Measurements from ENCODE around the gene TMEM107. TPM values are rescaled to one million over a fixed set of nuclear protein-coding genes. Genes with fewer than 3 reads are reported as not detected.

Gene TMEM107
- total RNA-seq, 4 donors from 2014 or later = 0.77 to 42.6 (median 25.1) TPM

DNA sequence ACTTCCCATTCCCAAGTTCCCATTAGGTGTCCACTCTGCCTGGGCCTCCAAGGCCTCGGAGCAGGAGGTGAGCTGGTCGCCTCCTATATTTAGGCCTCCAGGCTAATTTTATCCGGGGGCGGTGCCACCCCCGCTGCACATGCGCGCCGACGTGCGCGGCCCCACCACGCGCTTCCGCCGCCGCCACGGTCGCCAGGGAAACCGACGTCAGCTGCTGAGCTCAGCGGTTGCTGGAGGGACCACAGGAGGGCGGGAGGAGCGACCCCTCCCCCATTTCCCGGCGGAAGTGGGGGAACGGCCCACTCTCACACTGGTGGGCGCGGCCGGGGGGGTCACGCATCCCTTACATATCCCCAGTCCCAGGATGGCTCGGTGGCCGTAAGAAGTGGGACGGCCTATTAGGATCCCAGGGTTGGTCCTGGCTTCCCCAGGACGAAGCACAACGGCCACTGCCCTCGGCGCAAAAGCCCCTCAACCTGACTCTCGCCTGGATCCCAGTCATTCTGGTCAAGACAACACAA is 25.0 kb downstream of the TMEM107 start:
- Histone ChIP-seq H3K4me1 (peaks cover 7 to 21% of the 10 kb centered on the region in 2 donors), H3K36me3 (no peaks in the 10 kb centered on the region), H3K27ac (peak overlapping the region; percentile 100), H3K27me3 (no peaks in the 10 kb centered on the region), H3K4me3 (peak overlapping the region; percentile 72 to 74), H3K9me3 (no peaks in the 10 kb centered on the region)
- intact Hi-C loops (cut with DNase I; ENCODE audit: low total_unique reads) = no loop called here
- peak; percentile 69 to 78 for TF ChIP-seq POLR2A (IDR thresholded peaks at IDR 0.05)
- TF ChIP-seq, protein P1, sequence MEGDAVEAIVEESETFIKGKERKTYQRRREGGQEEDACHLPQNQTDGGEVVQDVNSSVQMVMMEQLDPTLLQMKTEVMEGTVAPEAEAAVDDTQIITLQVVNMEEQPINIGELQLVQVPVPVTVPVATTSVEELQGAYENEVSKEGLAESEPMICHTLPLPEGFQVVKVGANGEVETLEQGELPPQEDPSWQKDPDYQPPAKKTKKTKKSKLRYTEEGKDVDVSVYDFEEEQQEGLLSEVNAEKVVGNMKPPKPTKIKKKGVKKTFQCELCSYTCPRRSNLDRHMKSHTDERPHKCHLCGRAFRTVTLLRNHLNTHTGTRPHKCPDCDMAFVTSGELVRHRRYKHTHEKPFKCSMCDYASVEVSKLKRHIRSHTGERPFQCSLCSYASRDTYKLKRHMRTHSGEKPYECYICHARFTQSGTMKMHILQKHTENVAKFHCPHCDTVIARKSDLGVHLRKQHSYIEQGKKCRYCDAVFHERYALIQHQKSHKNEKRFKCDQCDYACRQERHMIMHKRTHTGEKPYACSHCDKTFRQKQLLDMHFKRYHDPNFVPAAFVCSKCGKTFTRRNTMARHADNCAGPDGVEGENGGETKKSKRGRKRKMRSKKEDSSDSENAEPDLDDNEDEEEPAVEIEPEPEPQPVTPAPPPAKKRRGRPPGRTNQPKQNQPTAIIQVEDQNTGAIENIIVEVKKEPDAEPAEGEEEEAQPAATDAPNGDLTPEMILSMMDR (IDR thresholded peaks at IDR 0.05) = peak in 2 of 4 experiments; percentile 5 to 36
- peak; percentile 91 to 94 for DNase-seq

DNA sequence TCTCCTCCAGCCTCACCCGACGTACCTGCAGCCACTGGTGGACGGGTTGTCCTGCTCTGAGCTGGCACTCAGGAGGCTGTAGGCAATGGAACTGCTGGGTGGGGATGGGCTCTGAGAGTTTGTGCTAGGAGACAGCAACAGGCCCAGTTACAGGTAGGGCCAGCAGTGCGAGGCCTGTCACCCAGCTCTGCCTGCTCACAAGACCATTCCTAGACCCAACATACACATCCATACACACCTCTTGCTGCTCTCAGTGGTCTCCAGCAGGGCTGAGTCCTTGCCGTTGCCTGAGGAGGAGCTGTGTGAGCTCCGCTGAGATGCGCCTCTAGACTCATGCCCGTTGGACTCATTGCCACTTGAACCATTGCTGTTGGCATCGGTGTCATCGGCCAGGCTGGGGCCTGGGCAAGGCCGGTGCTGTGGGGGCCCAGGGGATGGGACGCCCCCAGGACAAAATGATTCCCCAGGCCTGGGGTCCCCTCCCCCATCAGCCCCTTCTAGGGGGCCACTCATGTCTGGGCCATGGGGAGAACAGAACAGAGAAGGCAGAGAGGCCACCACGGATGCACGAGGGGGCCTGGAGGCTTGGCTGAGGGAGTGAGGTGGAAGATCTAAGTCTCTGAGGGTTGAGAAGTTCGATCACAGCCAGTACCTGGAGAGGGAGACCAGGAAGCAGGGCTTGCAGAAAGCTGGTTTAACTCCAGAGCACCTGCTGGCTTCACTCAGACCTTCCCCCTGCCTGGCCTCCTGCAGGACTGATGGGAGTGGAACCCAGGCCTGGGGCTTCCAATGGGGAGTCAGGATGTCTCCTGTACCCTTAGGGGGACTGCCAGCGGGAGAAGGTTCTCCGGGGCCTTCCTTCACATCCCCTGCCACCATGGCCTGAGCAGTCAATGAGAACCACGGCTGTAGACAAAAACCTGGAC is 25.7 kb downstream of the TMEM107 start:
- peak in 1 of 2 donors; percentile 34 for DNase-seq
- Histone ChIP-seq H3K9me3 (no peaks in the 10 kb centered on the region), H3K27me3 (no peaks in the 10 kb centered on the region), H3K27ac (peak overlapping the region; percentile 100), H3K36me3 (no peaks in the 10 kb centered on the region), H3K4me1 (peaks cover 7 to 21% of the 10 kb centered on the region in 2 donors), H3K4me3 (peak overlapping the region; percentile 72 to 74)
- intact Hi-C loops (cut with DNase I; ENCODE audit: low total_unique reads) = no loop called here
- TF ChIP-seq, protein P1 (IDR thresholded peaks at IDR 0.05) = no peak
- TF ChIP-seq POLR2A (IDR thresholded peaks at IDR 0.05) = no peak

DNA sequence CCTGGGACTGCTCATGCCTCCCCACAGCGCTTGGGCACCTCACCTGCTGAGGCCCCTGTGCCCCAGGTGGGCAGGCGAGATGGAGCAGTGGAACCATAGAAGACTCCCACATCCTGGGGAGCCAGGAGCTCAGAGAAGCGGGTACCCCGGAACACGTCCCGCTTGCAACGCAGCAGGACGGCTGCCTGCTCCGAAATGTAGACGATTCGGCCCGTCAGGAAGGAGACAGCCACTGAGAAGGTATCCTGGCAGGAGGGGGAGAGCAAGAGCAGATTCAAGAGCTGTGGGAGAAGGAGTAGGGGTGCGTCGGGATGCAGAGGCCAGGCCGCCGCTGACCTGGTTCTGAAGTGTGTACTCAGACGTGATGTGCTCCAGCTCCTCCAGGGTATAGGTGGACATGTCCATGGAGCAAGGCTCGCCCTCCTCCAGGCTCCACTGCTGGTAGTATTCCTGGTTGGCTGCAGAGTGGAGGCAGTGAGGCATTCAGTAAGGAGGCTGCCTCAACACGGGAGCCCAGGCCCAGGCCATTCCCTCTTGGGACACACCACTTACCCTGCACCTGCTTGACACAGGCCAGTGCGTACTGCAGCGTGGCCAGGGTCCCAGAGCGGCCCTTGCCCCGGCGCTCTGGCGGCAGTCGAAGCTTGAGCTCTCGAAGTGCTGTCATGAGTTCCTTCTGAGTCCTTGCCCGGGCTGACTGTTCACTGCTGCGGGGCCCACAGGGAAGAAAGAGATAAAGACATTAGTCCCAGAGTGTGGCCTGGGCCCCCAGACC is 26.6 kb downstream of the TMEM107 start:
- DNase-seq = peak in 1 of 2 donors; percentile 27
- H3K36me3 ChIP-seq = no peaks in the 10 kb centered on the region

DNA sequence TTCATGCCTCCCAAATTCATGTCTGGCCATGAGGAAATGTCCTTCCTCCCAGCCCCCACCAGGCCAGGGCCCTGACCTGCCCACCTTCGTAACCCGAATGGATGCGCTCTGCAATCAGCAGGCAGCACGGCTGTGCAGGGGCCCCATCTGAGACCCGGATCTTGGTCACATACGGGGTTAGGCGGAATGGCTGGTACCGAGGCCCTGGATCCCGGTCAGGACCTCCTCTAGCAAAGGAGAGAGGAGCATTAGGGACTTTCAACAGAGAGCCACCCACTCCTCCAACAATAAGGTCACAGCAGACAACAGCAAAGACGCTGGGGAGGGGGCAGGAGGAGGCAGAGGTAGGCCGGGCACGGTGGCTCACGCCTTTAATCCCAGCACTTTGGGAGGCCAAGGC is 27.6 kb downstream of the TMEM107 start:
- DNase-seq = no peak
- H3K27me3 ChIP-seq = no peaks in the 10 kb centered on the region
- H3K4me1 ChIP-seq = peaks cover 7 to 21% of the 10 kb centered on the region in 2 donors
- TF ChIP-seq POLR2A (IDR thresholded peaks at IDR 0.05) = no peak
- TF ChIP-seq, protein P1 (IDR thresholded peaks at IDR 0.05) = no peak
- H3K27ac ChIP-seq = peak overlapping the region; percentile 50 to 66
- no peaks in the 10 kb centered on the region for H3K36me3 ChIP-seq
- H3K9me3 ChIP-seq = no peaks in the 10 kb centered on the region
- intact Hi-C loops (cut with DNase I; ENCODE audit: low total_unique reads) = no loop called here
- no peak overlapping the region for H3K4me3 ChIP-seq

More for the DNA sequence above, 26.6 kb downstream of the TMEM107 start:
- no peaks in the 10 kb centered on the region for H3K9me3 ChIP-seq
- peak overlapping the region; percentile 100 for H3K27ac ChIP-seq
- no peak overlapping the region for H3K4me3 ChIP-seq
- TF ChIP-seq POLR2A (IDR thresholded peaks at IDR 0.05) = no peak
- TF ChIP-seq, protein P1 (IDR thresholded peaks at IDR 0.05) = no peak
- H3K4me1 ChIP-seq = peaks cover 7 to 21% of the 10 kb centered on the region in 2 donors
- H3K27me3 ChIP-seq = no peaks in the 10 kb centered on the region
- intact Hi-C loops (cut with DNase I; ENCODE audit: low total_unique reads) = no loop called here
